Measurements from ENCODE around the gene MED9.
"Not testable (repeated sequence)": the region's sequence is repeated elsewhere in the genome, so short reads cannot be mapped to it uniquely, and the experiment has no call there.

Gene MED9, protein sequence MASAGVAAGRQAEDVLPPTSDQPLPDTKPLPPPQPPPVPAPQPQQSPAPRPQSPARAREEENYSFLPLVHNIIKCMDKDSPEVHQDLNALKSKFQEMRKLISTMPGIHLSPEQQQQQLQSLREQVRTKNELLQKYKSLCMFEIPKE

DNA sequence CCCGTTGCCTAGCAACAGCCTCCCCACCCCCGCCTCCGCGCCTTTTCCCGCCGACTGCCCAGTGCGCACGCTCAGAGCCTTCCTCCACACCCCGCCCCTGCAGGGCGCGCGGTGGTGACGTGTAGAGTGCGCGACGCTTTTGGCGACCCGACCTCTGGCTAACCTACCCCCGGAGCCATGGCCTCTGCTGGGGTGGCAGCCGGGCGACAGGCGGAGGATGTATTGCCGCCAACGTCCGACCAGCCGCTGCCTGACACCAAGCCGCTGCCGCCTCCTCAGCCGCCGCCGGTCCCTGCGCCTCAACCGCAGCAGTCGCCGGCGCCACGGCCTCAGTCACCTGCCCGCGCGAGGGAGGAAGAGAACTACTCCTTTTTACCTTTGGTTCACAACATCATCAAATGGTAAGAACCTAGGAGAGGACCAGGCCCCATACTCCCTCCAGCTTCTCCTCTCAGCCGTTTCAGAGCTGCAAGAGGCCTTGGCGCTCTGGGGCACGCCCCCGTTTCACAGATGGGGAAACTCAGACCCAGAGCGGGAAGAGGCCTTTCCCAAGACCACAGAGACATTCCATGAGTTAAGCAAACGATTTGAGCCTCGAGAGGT lies at the start of gene MED9:
TSS of gene MED9 (plus strand) at position 136 of the 603 bp plus-strand sequence. CDS start at position 178, 42 bp downstream.
- peak; percentile 90 for DNase-seq

DNA sequence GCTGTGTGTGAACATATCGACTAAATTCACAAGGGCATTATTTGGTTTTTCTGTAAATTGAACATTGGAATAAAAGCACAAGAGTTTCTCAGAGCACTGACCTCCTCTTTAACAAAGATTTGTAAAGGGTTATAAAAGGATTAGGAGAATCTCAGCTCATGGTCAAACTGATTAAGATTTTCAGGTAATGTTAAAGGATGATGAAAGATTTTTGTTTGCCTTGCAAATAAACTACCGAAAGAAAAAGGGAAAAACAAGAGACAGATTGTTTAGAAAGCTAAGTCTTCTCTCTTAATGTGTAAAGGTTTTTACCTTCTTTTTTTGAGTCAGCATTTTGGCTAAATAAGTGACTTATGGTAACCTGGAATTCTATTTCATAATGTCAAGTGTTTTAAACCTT lies 47.6 kb upstream of the MED9 start:
- no peak for DNase-seq

DNA sequence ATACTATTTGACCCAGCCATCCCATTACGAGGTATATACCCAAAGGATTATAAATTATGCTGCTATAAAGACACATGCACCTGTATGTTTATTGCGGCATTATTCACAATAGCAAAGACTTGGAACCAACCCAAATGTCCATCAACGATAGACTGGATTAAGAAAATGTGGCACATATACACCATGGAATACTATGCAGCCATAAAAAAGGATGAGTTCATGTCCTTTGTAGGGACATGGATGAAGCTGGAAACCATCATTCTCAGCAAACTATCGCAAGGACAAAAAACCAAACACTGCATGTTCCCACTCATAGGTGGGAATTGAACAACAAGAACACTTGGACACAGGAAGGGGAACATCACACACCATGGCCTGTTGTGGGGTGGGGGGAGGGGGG lies 45.9 kb upstream of the MED9 start:
- not testable (repeated sequence) for DNase-seq

DNA sequence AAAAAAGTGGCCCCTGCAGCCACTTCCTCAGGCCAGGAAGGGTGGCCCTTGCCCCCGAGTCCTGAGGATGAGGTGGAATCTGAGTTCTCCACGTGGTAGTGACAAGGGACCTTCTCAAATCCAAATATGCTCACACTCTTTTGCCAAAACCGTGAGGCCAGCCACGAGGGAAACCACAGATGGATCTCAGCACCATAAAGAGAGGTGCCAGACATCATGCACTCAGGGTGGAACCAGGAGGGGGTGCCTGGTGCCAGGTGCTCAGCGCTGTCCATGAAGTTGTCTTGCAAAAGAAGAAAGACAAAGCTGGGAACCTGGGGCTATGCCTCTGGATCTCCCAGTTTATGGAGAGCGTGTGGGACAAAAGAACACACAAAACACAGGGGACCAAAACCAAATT lies 45.2 kb upstream of the MED9 start:
- no peak for DNase-seq

DNA sequence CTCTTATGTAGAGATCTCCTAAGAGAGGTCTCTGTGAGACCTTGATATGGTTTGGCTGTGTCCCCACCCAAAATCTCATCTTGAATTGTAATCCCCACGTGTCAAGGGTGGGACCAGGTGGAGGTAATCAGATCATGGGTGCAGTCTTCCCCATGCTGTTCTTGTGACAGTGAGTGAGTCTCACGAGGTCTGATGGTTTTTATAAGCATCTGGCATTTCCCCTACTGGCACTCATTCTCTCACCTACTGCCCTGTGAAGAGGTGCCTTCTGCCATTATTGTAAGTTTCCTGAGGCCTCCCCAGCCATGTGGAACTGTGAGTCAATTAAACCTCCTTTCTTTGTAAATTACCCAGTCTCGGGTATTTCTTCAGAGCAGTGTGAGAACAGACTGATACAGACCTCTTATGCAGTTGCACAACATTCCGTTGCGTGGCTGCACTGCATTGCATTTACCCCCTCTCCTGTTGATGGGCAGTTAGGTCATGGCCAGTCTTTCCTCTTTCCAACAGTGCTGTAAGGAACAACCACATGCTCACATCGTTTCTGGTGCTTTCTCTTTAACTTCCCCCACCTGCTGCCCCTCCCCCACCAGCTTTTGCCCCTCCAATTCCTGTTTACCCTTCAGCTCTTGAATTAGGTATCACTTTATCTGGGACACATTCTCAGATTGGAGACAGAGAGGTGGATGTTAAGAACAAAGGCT lies 43.6 kb upstream of the MED9 start:
- DNase-seq: no peak

DNA sequence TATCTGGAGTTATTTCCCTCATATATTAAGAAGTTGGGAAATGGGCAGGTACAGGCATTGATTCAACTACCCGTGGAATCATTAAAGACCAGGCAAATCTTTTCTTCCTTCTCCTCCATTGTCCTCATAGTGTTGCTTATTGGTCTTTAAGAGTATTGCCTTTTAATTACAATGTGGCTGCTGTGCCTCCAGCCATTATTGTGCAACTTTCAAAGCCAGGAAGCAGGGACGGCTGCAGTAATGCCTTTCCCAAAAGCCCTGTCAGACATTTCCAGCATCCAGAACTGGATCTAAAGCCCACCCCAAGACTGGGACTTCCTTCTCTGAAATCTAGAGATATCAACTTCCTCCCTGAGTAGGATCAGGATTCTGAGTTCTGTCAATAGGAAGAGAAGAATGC lies 42.3 kb upstream of the MED9 start:
- no peak for DNase-seq

DNA sequence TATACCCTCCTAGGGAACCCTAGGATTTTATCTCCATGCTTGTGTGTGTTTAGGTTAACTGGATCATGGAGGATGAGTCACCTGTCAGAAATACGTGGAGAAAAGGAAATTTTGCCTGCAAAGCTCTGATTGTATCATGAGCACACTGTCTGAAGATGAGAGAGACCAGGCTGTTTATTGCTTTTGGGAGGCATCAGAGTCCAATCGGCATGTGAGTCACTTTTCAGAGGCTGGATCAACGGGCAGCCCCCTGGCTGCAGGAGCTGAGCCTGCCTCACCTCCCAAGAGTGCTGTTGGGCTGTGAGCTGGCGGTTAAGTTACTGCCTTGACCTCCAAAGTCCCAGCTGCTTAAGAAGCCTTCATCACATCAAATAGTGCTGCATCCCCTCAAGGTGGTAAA lies 41.5 kb upstream of the MED9 start:
- no peak for DNase-seq

DNA sequence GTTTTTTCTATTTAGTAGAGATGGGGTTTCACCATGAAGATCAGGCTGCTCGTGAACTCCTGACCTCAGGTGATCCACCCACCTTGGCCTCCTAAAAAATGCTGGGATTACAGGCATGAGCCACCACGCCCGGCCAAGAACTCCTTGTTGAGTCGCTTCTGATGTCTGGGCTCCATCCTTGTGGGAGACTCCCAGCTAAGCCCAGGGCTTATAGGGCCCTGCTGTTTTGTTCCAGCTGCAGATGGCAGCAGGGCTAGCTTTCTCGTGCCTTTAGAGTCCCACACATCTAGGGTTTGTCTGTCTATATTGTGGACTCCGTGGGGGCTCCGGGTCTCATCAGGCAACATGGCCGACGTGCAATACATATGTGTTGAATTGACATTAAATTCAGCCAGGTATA lies 39.3 kb upstream of the MED9 start:
- DNase-seq: no peak

DNA sequence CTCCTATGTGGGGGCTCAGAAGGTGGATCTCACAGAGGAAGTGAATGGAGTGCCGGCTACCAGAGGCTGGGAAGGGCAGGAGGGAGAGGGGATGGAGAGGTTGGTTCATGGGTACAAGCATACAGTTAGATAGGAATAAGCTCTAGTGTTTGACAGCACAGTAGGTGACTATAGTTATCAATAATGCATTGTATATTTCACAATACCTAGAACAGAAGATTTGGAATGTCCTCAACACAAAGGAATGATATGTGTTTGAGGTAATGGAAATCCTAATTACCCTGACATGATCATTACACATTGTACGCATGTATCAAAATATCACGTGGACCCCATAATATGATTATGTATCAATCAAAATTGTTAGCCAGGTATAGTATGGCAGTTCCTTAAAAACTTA lies 38.9 kb upstream of the MED9 start:
- no peak for DNase-seq

DNA sequence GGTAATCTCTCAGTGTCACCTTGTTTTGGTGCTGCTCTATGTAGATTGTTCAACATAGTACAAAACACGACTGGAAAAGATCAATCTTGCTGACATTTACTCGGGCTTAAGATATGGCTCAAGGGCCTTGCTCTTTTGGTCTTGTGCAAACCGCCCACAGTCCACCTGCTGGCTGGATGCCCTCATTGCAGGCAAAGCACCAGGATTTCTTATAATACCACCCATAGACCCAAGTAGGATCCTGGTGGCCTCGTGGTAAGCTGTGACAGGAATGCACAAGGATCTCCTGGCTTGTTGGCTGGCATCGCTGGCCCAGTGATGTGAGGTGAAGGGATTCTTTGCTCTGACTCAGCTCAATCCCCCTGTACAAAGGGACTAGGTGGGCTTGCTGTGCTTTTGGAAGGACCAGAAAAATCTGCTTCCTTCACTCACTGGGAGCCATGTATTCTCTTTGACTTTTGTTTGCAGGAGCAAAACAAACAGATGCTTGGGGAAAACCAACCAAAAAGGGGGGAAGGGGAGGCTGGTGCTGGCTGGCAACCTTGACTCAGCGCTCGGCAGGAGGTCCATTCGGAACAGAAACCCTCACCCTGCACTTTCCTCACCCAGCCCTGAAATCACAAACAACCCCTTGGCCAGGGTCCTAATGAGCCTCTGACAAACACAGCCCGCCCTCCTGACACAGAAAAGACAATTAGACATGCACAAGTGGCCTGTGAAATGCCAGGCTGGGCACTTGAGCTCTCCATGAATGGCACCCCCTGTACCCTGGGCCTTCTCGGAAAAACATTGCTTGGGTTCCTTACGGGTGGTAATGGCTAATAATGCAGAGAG lies 36.6 kb upstream of the MED9 start:
- peak; percentile 47 to 69 (median 58) for DNase-seq

DNA sequence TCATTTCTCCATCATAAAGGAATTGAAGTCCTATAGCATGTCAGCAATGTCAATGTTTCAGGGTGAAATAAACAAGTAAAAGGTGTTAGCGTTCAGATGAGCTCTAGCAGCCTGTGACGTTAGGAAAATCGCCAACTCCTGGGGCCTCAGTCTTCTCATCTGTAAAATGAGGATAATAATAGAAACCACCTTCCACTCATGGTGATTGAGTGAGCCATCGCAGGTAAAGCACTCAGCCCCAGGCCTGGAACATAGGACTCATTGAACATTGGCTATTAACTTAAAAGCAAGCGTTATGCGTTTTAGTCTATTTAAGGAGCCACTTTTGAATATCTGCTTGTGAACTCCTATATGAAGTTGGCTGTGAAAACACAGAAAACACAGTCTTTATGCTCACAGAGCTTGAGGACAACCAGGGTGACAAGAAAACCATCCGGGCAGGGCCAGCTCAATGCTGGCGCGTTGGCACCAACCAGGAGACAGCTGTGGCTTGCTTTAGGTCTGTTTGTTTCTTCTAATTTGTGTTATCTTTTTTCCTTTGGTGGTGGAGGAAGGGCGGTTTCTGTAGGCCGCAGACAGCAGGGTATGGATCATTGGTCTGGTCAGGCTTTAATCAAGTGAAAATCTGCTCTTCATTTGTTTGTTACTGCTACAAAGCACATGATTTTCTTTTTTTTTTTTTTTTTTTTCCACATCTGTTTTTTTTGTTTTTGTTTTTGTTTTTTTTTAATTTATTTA lies 35.7 kb upstream of the MED9 start:
- no peak for DNase-seq

DNA sequence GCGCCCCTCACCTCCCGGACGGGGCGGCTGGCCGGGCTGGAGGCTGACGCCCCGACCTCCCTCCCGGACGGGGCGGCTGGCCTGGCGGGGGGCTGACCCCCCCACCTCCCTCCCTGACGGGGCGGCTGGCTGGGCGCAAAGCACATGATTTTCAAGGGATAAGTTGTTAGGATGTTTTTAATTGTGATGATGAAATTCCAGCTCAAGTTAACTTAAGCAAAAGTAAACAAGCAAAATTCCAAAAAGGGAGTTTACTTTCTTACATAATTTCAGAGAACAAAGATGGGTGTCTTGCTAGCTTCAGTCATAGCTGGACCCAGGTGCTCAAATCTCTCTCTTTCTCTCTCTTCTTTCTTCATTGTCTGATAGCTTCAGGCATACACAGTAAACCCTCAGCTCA lies 33.6 kb upstream of the MED9 start:
- no peak for DNase-seq

DNA sequence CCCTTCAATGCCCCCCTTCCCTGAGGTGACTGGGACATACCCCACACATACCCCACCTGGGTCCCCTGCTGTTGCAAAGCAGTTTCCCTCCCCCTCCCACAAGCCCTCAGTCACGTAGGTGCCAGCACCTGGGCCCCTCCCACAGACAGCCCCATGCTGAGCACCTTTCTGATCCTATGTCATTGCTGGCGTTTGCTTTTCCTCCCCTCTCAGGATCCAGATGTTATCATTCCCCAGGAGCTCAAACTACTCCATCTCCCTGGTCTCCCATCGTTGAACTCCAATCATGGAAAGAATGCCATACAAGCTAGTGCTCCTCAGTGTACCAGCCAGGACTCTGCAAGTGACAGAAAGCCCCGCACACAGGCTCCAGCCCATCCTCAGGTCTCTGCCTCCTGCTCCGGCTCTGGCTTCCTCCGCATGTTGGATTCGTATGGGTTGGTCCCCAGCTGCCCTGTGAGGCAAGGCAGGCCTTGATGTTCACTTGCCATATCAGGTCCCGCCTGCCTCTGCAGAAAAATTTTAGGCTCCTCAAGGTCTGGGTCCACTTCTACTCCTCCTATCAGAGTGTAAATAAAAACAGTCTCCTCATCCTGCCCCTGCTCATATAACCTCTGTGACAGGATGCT lies 31.4 kb upstream of the MED9 start:
- no peak for DNase-seq

DNA sequence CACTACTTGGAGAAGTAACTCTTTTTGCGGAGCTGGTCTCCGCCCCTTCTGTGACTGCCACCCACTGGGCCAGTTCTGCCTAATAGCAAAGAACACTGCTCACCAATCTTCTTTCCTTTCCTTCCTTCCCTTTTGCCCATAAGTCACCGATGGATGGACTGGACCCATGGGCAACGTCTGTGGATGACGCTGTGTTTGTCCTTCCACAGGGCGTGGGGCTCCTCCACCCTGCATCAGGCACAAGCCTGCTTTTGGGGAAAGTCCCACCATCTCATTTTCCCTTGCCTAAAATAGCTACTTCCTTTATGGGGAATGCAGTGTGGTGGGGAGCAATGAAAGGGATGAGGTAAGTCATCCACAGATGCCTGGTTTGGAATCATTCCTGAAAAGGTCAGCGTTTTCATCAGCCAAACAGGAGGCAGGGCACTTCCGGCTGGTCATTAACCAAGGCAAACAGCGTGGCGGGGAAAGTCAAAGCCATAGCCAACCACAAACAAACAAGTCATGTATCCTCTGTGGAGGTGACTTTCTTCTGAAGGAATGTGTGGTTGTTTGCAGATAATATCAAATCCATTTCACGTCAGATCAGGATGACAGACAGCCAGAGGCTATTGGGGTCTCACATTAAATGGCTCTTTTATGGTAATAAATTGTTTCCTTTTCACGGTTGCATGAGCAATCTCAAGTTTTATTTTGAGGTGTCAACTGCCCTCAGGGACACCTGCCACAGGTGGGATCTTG lies 30.7 kb upstream of the MED9 start:
- DNase-seq: no peak

DNA sequence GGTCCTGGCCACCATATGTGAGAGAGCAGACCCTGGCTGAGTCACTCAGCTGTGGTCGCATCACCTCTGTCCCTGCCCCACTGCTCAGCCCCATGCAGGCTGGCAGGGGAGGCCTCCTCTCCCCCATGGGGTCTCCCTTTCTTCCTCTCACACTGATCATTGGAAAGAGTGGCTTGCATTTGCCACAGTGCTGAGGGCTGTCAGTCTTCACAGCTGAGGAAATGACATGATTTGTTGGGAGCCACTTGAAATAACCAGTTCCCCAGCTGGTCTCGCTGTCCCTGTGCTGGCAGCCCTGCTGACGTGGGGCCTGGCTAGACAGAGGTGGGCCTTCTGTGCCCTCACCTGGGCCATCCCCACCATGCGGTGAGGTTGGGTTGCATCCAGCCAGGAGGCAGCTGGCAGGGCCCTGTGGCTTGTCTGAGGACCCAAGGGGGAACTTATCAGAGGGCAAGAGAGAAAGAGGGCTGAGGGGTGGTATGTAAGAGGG lies 30.1 kb upstream of the MED9 start:
- DNase-seq: no peak

DNA sequence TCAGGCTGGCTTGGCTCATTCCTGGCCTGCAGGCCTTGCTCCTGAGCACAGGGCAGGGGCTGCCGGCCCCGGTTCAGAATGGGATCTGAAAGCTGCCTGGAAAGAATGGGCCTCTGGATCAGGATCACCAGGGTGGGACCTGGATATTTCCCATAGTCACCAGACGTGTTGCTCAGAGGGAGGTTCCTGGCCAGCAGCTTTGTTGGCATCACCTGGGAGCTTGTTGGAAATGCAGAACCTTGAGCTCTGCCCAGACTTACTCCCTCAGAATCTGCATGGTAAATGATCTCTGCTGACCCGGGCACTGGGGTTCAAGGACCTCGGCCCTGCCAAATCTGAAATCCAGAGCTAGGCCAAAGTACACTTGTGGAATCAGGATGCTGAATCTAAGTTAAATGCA lies 29.5 kb upstream of the MED9 start:
- DNase-seq: no peak

DNA sequence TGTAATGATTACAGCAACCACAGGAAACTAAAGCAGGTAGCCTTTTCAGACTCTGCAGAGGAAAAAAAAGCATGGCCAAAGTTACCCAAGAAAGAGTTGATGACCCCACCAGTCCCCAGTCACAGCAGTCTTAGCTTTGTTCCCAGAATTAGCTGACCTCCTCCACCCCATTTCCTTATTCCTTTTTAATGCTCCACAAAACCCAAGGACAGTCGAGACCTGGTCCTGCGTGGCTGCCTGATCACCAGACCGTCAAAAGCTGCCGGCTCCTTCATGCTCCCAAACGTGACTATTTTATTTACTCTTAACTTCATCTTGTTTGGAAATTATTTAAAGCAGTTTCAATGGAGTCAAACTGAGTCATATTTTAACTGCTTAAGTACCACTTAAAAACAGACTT lies 28.7 kb upstream of the MED9 start:
- DNase-seq: no peak

DNA sequence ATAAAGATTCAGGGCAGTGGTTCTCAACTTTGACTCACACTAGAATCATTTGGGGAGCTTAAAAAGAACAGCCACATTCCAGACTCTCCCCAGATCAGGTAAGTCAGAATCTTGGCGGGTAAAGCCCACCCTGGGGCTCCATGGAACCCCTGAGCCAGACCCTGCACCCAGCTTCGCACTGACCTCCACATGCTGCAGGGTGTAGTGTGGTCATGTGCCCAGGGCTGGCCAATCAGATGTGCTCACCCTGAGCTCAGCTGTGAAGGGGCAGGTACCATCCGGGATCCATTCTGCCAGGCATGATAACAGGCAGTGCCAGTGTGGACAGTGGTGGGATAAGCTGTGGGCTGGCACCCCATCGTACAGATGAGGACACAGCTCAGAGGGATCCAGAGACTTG lies 28.1 kb upstream of the MED9 start:
- no peak for DNase-seq

DNA sequence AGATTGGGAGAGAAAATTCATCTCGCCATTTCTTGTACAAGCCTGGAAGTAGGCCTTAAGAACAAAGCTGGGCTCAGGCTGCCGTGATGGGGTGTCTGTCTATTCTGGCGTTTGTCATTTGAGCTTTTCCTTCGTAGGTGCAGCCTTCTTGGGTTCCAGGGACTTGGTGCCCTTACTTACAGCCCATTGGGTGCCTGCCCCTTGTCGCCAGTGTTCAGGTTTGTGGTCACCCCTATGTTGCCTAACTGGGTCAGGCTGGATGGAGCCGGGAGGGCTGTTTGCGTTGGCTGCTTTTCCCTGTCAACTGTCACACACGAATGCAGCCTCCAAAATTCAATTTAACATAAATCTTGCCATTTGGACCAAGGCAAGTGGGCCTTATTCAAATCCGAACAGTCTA lies 23.7 kb upstream of the MED9 start:
- DNase-seq: no peak

DNA sequence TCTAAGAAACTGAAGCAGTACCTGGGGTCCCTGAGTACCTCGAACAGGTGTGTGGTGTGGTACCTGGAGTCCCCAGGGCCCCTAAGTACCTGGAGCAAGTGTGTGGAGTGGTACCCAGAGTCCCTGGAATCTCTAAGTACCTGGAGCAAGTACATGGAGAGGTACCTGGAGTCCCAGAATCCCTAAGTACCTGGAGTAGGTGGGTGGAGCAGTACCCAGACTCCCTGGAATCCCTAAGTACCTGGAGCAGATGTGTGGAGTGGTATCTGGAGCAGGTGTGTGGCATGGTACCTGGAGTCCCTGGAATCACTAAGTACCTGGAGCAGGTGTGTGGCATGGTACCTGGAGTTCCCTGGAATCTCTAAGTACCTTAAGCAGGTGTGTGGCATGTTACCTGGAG lies 22.5 kb upstream of the MED9 start:
- DNase-seq: no peak

DNA sequence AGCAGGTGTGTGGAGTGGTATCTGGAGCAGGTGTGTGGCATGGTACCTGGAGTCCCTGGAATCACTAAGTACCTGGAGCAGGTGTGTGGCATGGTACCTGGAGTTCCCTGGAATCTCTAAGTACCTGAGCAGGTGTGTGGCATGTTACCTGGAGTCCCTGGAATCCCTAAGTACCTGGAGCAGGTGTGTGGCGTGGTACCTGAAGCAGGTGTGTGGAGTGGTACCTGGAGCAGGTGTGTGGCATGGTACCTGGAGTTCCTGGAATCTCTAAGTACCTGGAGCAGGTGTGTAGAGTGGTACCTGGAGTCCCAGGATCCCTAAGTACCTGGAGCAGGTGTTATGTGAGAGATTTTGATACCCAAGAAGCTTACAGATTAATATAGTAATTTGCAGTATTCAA lies 22.1 kb upstream of the MED9 start:
- DNase-seq: not testable (repeated sequence)

DNA sequence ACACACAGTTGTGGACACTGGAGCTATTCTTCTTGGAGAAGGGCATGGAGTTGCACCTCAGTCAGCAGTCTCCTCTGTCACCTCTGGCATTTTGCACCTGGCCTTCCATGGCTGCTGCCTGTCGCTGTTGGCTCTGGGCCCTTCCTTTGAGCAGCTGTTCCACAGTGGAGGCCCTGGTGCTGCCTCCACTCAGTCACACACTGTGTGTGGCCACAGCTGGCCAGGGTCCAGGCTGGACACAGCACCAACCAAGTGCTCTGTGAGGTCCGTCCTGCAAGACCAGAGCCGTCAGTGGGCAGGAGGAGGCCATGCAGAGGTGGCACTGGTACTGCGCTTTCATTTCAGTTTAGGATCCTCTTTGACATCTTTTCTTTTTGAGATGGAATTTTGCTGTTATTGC lies 21.6 kb upstream of the MED9 start:
- DNase-seq: no peak

Data from activated CD4-positive, CD25-positive, alpha-beta regulatory T cell (primary cell).